Measurements from ENCODE around the gene FGD4.

- TF ChIP-seq POLR2A (IDR thresholded peaks at IDR 0.05; ENCODE audit: low read depth, low read length) (no peak), EZH2 (IDR thresholded peaks at IDR 0.05; ENCODE audit: borderline replicate concordance, low read depth, low read length, severe bottlenecking) (no peak)
Observed at GRCh38 chr12:32509328-32510091, 110.2 kb downstream of the FGD4 start.

All from endothelial cell of umbilical vein (primary cell).